AG09309 (cell line): ENCODE measurements around the gene BAHCC1.

ENCODE experiments used
- DNase-seq: peaks from one replicate; pipeline ENCODE4 v3.0.0-alpha.2; 2010; ENCODE audit warnings: low read depth
- H3K4me3 ChIP-seq: 2 replicates; pipeline ENCODE4 v1.5.1; 2011; ENCODE audit warnings: mild to moderate bottlenecking, low read depth, low read length, moderate library complexity; ENCODE audit not compliant: control insufficient read depth
- TF ChIP-seq, protein P1 (sequence below): IDR thresholded peaks from 2 replicates; pipeline ENCODE4 v1.5.1; 2011; ENCODE audit warnings: mild to moderate bottlenecking, low read depth, low read length, inconsistent platforms; ENCODE audit not compliant: insufficient read depth, control insufficient read depth; ENCODE audit errors: missing control alignments

BAHCC1 gene

GRCh38 chr17:81404558-81405165 is 9.4 kb downstream of the BAHCC1 start:
- no peak for DNase-seq
- no peak overlapping the region for H3K4me3 ChIP-seq
- TF ChIP-seq, protein P1, sequence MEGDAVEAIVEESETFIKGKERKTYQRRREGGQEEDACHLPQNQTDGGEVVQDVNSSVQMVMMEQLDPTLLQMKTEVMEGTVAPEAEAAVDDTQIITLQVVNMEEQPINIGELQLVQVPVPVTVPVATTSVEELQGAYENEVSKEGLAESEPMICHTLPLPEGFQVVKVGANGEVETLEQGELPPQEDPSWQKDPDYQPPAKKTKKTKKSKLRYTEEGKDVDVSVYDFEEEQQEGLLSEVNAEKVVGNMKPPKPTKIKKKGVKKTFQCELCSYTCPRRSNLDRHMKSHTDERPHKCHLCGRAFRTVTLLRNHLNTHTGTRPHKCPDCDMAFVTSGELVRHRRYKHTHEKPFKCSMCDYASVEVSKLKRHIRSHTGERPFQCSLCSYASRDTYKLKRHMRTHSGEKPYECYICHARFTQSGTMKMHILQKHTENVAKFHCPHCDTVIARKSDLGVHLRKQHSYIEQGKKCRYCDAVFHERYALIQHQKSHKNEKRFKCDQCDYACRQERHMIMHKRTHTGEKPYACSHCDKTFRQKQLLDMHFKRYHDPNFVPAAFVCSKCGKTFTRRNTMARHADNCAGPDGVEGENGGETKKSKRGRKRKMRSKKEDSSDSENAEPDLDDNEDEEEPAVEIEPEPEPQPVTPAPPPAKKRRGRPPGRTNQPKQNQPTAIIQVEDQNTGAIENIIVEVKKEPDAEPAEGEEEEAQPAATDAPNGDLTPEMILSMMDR = no peak

DNA sequence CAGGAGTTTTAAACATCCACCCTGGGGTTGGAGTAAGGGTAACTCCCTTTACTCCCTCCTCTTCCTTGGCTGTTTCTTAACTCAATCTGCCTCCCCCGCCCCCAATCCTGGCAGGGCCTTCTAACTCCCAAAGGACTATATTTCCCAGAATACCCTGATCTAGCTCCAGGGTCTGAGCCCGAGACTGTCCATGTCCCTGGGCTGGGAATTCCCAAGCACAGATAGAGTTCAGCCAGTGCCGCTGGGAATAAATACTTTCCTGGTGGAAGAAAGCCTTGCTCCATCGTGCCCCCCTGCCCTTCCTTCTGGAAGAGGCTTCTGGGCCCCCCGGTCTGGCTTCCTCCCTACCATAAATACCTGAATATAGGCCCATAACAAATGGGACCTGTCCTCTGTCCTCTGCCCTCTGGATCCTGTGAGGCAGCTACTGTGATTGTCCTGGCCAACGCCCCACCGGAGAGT is 10.2 kb downstream of the BAHCC1 start:
- TF ChIP-seq, protein P1 = no peak
- H3K4me3 ChIP-seq = no peak overlapping the region
- no peak for DNase-seq

- TF ChIP-seq, protein P1 = no peak
- no peak overlapping the region for H3K4me3 ChIP-seq
These were observed 11.1 kb downstream of the BAHCC1 start for GRCh38 chr17:81406117-81406953.

GRCh38 chr17:81408049-81408448 is 12.8 kb downstream of the BAHCC1 start:
- TF ChIP-seq, protein P1 = no peak
- H3K4me3 ChIP-seq = no peak overlapping the region
- no peak for DNase-seq

More at GRCh38 chr17:81406117-81406953, 11.1 kb downstream of the BAHCC1 start:
- DNase-seq = no peak

DNA sequence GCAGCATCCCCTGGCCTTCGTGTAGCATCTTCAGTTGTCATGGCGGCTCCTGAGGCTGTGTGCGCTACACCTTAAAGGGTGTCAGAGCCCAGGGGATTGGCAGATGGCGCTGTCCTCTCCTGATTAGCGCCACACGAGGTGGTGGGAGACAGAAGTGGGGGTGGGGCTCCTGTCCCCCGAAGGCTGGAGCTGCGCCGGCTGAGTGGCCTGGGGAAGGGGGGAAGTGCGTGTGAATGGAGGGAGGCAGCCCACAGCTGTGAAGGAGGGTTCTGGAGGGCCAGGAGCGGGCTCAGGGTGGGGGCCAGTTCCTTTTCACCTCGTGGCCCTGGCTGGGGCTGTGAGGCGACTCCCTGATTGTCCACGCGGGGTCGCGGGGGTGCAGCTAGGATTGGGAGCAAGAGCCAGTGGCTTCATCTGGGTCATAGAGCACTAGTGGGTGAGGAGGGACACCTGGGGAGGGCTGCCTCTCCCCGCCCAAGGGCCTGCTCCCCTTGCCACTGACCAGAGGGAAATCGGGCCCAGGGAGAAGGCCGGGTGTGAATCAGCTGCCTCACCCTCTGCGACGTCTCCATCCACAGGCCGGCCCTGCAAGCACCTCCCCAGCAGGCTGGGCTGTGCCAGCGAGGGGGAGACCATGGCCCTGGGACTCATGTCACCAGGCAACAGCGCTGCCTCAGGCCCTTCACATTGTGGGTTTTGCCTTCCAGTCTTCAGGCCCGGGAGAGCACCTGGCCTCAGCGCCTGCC is 14.1 kb downstream of the BAHCC1 start:
- DNase-seq = no peak
- TF ChIP-seq, protein P1 = no peak
- H3K4me3 ChIP-seq = no peak overlapping the region

DNA sequence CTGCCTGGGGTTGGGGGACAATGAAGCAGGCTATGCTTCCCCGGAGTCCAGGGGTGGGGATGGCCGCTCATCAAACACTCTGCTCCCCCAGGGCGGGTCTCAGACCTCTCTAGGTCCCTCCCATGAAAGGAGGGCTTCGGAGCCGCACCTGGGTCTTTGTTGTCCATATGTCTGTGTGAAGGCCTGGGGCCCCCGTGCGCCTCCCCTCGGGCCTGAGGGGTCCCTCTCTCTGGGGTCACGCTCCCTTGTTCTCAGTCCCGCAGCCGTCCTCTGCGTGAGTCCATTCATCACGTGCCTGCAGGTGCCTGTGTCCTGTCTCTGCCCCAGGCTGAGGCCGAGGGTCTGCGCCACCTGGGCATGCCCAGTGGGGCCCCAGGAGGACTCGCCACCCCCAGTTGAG is 15.6 kb downstream of the BAHCC1 start:
- DNase-seq = no peak
- H3K4me3 ChIP-seq = no peak overlapping the region
- TF ChIP-seq, protein P1 = no peak
